ENCODE data around the gene MECP2. TPM values are rescaled to one million over a fixed set of nuclear protein-coding genes. Genes with fewer than 3 reads are reported as not detected.
A peak's percentile ranks its signal among the peaks of the same experiment; 100 is the strongest.

Gene MECP2
- total RNA-seq, 4 donors from 2014 or later: 65.1 to 87.8 (median 82.5) TPM

- TF ChIP-seq POLR2A (IDR thresholded peaks at IDR 0.05) (no peak), CTCF (IDR thresholded peaks at IDR 0.05) (no peak), POLR2AphosphoS5 (IDR thresholded peaks at IDR 0.05) (no peak), EP300 (IDR thresholded peaks at IDR 0.05) (no peak)
- no peak overlapping the region for H3K4me3 ChIP-seq
- H3K27ac ChIP-seq: no peak overlapping the region
- ATAC-seq: no peak
- no peaks in the 10 kb centered on the region for H3K4me1 ChIP-seq
- H3K36me3 ChIP-seq: no peaks in the 10 kb centered on the region
- H3K27me3 ChIP-seq: no peaks in the 10 kb centered on the region
- 73 to 100% methylated on average over 1 to 3 of the region's 5 CpGs for WGBS, 2 donors (ENCODE audit: low coverage in 1 of 2)
- H3K9me3 ChIP-seq: no peaks in the 10 kb centered on the region
Observed at GRCh38 chrX:154115750-154116149, 18.2 kb upstream of the MECP2 start.

DNA sequence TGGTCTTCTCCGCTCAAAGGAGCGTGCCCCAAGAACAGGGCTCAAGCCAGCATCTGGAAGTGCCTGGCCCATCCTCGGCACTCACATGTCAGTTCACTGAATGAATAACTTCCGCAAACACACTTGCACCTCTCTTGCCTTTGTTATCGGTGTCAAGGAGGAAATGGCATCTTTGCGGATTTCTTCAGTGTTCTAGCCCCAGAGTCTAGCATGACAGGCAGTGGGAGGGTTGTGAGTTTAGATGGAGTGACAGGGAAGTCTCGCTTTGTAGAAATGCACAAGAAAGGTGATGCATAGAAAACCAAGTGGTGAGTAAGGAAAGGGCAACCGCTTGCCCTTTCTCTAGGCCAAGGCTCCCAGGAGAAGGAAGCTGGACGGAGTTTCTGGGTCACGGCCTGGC is 17.6 kb upstream of the MECP2 start:
- Histone ChIP-seq H3K4me3 (no peak overlapping the region), H3K4me1 (no peaks in the 10 kb centered on the region), H3K27ac (no peak overlapping the region), H3K27me3 (no peaks in the 10 kb centered on the region), H3K9me3 (no peaks in the 10 kb centered on the region), H3K36me3 (no peaks in the 10 kb centered on the region)
- TF ChIP-seq CTCF (IDR thresholded peaks at IDR 0.05): no peak
- TF ChIP-seq POLR2AphosphoS5 (IDR thresholded peaks at IDR 0.05): no peak
- TF ChIP-seq EP300 (IDR thresholded peaks at IDR 0.05): no peak
- no peak for TF ChIP-seq POLR2A (IDR thresholded peaks at IDR 0.05)
- ATAC-seq: no peak
- WGBS, 2 donors (ENCODE audit: low coverage in 1 of 2): 80% methylated on average over 3 of the region's 10 CpGs; no CpG with 5 or more reads in 1 of the 2 donors

DNA sequence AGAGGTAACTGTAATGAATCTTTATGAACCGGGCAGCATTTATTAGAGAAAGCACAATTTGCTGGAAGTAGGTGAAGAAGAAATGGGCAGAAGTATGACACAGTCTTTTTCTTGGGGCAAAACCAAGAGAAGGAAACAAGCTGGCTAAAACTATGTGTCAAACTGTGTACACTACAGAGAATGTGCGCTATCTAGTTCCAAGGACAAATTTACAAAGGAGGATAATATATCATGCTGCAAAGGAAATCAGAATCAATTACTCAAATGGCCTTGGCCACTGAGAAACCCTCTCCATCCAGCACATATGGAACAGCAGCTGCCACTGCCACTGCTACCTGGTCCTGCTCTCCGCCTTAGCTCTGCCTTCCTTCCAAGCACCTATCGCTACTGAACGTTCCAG is 17.1 kb upstream of the MECP2 start:
- TF ChIP-seq EP300 (IDR thresholded peaks at IDR 0.05): no peak
- TF ChIP-seq POLR2AphosphoS5 (IDR thresholded peaks at IDR 0.05): no peak
- TF ChIP-seq POLR2A (IDR thresholded peaks at IDR 0.05): no peak
- no peak for TF ChIP-seq CTCF (IDR thresholded peaks at IDR 0.05)
- no peak overlapping the region for H3K4me3 ChIP-seq
- H3K4me1 ChIP-seq: no peaks in the 10 kb centered on the region
- no peak for ATAC-seq
- H3K36me3 ChIP-seq: no peaks in the 10 kb centered on the region
- no peaks in the 10 kb centered on the region for H3K9me3 ChIP-seq
- WGBS, 2 donors (ENCODE audit: low coverage in 1 of 2): 80 to 97% methylated on average over 5 of the region's 5 CpGs
- no peak overlapping the region for H3K27ac ChIP-seq
- H3K27me3 ChIP-seq: no peaks in the 10 kb centered on the region

DNA sequence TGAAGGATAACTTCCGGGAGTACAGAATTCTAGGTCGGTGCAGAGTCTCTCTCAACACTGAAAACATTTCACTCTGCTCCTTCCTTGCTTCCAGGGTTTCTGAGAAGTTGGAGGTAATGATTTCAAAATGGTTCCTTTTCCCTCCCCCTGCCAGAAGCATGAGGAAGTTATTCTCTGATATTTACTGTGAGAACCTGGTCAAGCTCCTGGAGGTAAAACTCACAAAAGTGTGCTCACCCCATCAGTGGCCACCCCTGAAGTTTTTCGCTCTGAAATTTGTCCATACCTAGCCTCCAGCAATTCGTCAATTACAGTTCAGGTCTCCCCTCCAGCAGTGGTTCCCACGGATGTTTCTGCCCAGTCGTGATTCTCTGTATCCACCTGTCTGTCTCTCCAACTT is 16.2 kb upstream of the MECP2 start:
- WGBS, 2 donors (ENCODE audit: low coverage in 1 of 2): 60 to 80% methylated on average over 1 to 2 of the region's 6 CpGs
- no peak for TF ChIP-seq EP300 (IDR thresholded peaks at IDR 0.05)
- no peak for TF ChIP-seq POLR2AphosphoS5 (IDR thresholded peaks at IDR 0.05)
- no peak for TF ChIP-seq CTCF (IDR thresholded peaks at IDR 0.05)
- no peak for TF ChIP-seq POLR2A (IDR thresholded peaks at IDR 0.05)
- Histone ChIP-seq H3K27ac (no peak overlapping the region), H3K27me3 (no peaks in the 10 kb centered on the region), H3K9me3 (no peaks in the 10 kb centered on the region), H3K4me1 (no peaks in the 10 kb centered on the region), H3K36me3 (no peaks in the 10 kb centered on the region), H3K4me3 (no peak overlapping the region)
- no peak for ATAC-seq

DNA sequence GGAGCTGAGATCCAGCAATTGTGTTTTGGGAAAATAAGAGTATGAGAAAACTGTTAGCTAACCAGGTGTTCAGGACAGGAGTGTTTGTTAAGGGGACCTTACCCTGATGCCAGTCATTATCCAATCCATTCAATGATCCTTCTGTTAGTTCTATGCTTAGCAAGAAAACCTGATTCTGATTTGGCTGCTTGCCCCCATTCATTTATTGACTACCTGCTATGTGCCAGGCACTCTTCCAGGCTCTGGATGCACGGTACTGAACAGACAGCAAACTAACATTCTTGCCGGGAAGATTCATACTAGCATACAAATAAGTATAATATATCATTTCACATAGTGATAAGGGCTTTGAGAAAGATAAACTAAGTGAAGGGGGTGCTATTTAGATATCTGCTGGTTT is 1.0 kb upstream of the MECP2 start:
- Histone ChIP-seq H3K36me3 (no peaks in the 10 kb centered on the region), H3K9me3 (no peaks in the 10 kb centered on the region), H3K27me3 (no peaks in the 10 kb centered on the region), H3K4me3 (no peak overlapping the region), H3K4me1 (peaks cover 6 to 31% (median 11%) of the 10 kb centered on the region in 3 donors), H3K27ac (peak overlapping the region in 2 of 4 donors; percentile 65 to 71)
- TF ChIP-seq EP300 (IDR thresholded peaks at IDR 0.05) (no peak), CTCF (IDR thresholded peaks at IDR 0.05) (no peak), POLR2A (IDR thresholded peaks at IDR 0.05) (no peak), POLR2AphosphoS5 (IDR thresholded peaks at IDR 0.05) (no peak)
- 70 to 100% methylated on average over 1 to 2 of the region's 2 CpGs for WGBS, 2 donors (ENCODE audit: low coverage in 1 of 2)
- ATAC-seq: no peak
